ENCODE measurements around the gene CD200R1. TPM values are rescaled to one million over a fixed set of nuclear protein-coding genes. Genes with fewer than 3 reads are reported as not detected.

CD200R1 gene
- polyA plus RNA-seq, 3 donors from 2014 or later = 1.4 to 1.9 (median 1.7) TPM

DNA sequence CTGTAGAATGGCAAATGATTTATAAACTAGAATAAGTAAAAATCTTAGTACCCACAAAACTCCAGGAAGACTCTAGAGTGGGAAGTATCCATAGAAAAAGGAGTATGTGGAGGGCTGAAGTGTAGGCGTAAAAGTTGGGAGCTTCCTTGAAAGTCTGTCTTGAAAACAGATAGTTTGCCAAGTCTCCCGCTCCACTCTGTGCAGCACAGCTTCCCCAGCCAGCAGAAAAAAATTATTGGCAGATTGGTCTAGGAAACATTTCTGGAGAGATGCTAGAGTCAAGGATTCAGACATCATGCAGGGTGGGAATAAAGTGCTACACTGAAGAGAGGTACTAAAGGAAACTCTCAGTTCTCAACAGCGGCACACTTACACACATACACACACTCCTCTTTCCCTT lies 74.8 kb downstream of the CD200R1 start:
- DNase-seq = no peak

DNA sequence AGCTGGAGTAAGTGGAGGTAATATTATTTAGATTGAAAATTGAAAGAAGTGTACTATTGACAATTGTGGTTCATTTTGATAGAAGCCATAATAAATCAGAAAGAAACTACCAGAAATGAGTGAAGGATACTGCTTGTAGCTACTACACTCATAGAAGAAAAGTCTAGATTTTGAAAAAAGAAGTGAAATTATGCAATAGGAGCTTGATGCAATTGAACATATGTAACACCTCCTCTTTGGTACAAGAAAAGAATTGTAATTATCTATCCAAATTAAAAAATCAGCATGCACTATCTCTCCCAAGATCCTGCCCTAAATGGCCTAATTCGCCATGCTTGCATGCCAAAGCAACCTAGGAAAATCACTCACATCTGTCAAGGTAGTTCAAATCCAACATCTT lies 77.1 kb downstream of the CD200R1 start:
- Mint-ChIP-seq H3K4me1 (no peaks in the 10 kb centered on the region), H3K27me3 (ENCODE audit: low read depth in 3 of 3) (peaks cover 2% of the 10 kb centered on the region in 3 donors), H3K36me3 (no peaks in the 10 kb centered on the region), H3K9me3 (peaks cover 0 to 2% (median 0%) of the 10 kb centered on the region in 6 donors), H3K27ac (no peak overlapping the region), H3K4me3 (no peak overlapping the region)
- no peak for DNase-seq

More for the DNA sequence above, 74.8 kb downstream of the CD200R1 start:
- Mint-ChIP-seq H3K4me3 (no peak overlapping the region), H3K27me3 (ENCODE audit: low read depth in 3 of 3) (peaks cover 2 to 6% (median 2%) of the 10 kb centered on the region in 3 donors), H3K27ac (no peak overlapping the region), H3K4me1 (no peaks in the 10 kb centered on the region), H3K9me3 (peaks cover 0 to 8% (median under 1%) of the 10 kb centered on the region in 6 donors), H3K36me3 (peaks cover 0 to 3% (median 0%) of the 10 kb centered on the region in 3 donors)

DNA sequence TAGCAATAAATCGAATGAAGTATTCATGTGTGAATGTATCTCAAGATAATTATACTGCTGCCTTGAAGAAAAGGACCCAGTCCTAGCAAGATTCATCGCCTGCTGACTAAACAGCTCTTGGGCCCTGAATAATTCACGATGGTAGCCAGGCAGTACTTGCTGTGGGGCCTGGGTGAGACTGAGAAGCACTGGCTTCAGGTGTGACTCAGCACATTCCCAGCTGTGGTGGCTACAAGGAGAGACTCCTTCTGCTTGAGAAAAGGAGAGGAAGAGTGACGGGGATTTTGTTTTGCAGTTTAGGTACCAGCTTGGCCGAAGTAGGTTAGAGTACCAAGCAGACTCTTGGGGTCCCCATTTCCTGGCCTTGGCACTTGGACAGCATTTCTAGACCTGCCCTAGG lies 80.6 kb downstream of the CD200R1 start:
- Mint-ChIP-seq H3K9me3 (no peaks in the 10 kb centered on the region), H3K27ac (no peak overlapping the region), H3K4me3 (no peak overlapping the region), H3K36me3 (no peaks in the 10 kb centered on the region), H3K27me3 (ENCODE audit: low read depth in 3 of 3) (peaks cover 0 to 2% (median 2%) of the 10 kb centered on the region in 3 donors), H3K4me1 (no peaks in the 10 kb centered on the region)
- no peak for DNase-seq

DNA sequence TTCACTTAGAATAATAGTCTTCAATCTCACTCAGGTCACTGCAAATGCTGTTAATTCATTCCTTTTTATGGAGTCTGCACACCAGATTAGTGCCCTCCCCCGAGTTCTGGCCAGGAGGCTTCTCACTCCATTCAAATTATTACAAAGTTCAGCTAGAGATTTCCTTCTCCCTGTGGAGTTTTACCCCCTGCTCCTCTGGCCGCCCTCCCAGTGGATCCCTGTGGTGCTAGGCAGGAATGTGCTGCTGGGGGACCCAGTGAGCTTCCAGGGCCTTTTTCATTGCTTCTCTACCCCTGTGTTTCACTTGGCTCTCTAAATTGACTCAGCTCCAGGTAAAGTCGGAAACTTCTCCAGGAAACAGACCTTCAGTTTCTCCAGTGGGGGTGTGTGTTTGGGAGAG lies 85.5 kb downstream of the CD200R1 start:
- no peak overlapping the region for H3K4me3 Mint-ChIP-seq
- H3K9me3 Mint-ChIP-seq = no peaks in the 10 kb centered on the region
- H3K36me3 Mint-ChIP-seq = no peaks in the 10 kb centered on the region
- no peak overlapping the region for H3K27ac Mint-ChIP-seq
- H3K27me3 Mint-ChIP-seq (ENCODE audit: low read depth in 3 of 3) = peaks cover 1 to 6% (median 2%) of the 10 kb centered on the region in 3 donors
- DNase-seq = no peak
- no peaks in the 10 kb centered on the region for H3K4me1 Mint-ChIP-seq

DNA sequence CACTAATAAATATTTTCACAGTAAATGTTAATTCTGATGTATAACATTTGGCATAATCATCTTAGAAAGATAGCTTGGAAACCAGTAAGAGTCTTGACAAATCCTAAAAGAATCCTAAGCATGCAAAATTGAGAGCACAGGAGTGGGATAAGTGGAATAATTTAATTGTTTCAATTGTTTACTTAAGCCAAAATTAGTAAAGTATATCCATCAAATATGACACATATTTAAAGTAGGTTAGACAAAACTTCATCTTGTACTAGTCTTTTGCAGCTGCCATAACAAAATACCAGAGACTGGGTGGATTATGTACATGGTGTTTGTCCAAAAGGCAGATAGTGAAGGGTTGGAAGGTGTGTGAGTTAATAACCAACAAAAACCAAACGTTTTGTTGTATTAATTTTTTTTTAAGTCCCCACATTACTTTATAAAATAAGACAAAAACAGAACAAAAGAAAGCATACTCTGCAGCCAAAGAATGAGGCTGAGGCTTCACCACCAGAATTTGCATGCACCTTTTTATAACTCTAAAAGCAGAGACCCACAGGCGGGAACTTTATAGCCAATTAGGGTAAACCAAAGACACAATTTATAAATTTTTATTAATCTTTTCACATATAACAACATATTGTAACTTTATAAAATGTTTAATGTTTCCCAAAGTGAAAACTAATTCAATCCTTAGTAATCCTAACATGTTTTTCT lies 86.4 kb downstream of the CD200R1 start:
- Mint-ChIP-seq H3K36me3 (no peaks in the 10 kb centered on the region), H3K27me3 (ENCODE audit: low read depth in 3 of 3) (peaks cover 1 to 6% (median 2%) of the 10 kb centered on the region in 3 donors), H3K4me1 (no peaks in the 10 kb centered on the region), H3K4me3 (no peak overlapping the region), H3K9me3 (no peaks in the 10 kb centered on the region), H3K27ac (no peak overlapping the region)
- DNase-seq = no peak

DNA sequence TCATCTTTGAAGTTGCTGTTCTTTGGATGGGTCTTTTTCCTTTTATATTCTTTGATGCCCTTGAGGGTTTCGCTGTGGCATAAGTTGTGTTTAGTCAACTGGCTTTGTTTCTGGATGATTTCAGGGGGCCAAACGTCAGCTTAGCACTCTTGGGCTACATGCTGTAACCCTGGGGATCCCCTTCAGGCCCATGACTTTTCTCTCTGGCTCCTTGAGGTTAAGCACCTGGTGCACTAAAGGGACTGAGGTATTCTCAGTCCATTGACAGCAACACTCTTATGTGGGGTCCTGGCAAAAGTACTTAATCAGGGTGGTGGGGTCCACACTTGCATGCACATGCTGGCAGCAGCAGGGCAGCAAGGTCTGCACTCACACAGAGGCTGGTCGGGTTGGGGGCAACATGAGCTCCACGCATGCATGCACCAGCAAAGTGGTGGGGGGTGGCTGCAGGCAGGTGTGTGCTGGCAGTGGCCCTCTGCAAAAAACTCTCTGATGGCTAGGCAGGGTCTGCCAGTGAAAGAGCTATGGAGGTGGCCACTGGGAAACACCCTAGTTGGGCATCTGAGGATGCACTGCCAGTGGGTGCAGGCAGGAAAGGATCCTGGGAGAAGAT lies 90.1 kb downstream of the CD200R1 start:
- Mint-ChIP-seq H3K27me3 (ENCODE audit: low read depth in 3 of 3) (peaks cover 1 to 6% (median 2%) of the 10 kb centered on the region in 3 donors), H3K4me3 (no peak overlapping the region), H3K4me1 (no peaks in the 10 kb centered on the region), H3K9me3 (peaks cover 0 to 4% (median 0%) of the 10 kb centered on the region in 6 donors), H3K27ac (no peak overlapping the region), H3K36me3 (no peaks in the 10 kb centered on the region)
- DNase-seq = no peak

DNA sequence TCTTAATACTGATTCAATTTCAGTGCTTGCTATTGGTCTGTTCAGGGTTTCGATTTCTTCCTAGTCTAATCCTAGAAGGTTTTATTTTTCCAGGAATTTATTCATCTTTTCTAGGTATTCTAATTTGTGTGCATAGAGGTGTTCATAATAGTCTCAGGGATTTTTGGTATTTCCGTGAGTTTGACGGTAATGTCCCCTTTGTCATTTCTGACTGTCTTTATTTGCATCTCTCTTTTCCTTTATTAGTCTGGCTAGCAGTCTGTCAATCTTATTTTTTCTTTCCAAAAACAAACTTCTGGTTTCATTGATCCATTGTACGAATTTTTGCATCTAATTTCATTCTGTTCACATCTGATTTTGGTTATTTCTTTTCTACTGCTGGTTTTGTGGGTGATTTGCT lies 93.0 kb downstream of the CD200R1 start:
- H3K27me3 Mint-ChIP-seq (ENCODE audit: low read depth in 3 of 3) = peaks cover 1 to 10% (median 2%) of the 10 kb centered on the region in 3 donors
- no peaks in the 10 kb centered on the region for H3K36me3 Mint-ChIP-seq
- no peak for DNase-seq
- H3K27ac Mint-ChIP-seq = no peak overlapping the region
- H3K4me3 Mint-ChIP-seq = no peak overlapping the region
- H3K4me1 Mint-ChIP-seq = no peaks in the 10 kb centered on the region
- peaks cover 0 to 4% (median 0%) of the 10 kb centered on the region in 6 donors for H3K9me3 Mint-ChIP-seq

DNA sequence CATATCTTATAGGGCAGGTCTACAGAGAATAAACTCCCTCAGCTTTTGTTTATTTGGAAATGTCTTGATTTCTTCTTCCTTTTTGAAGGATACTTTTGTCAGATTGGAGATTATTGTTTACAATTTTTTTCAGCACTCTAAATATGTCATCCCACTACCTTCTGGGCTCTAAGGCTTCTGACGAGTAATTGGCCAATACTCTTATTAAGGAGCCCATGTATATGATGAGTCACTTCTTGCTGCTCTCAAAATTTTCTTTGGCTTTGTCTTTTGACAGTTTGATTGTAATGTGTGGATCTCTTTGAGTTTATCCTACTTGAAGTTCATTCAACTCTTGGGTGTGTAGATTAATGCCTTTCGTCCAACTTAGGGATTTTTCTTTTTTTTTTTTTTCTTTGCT lies 99.3 kb downstream of the CD200R1 start:
- peaks cover 0 to 7% (median 2%) of the 10 kb centered on the region in 3 donors for H3K27me3 Mint-ChIP-seq (ENCODE audit: low read depth in 3 of 3)
- peaks cover 5 to 18% (median 7%) of the 10 kb centered on the region in 6 donors for H3K9me3 Mint-ChIP-seq
- H3K36me3 Mint-ChIP-seq = peaks cover 6 to 10% (median 8%) of the 10 kb centered on the region in 3 donors
- no peak overlapping the region for H3K4me3 Mint-ChIP-seq
- H3K27ac Mint-ChIP-seq = no peak overlapping the region
- no peaks in the 10 kb centered on the region for H3K4me1 Mint-ChIP-seq
- no peak for DNase-seq

DNA sequence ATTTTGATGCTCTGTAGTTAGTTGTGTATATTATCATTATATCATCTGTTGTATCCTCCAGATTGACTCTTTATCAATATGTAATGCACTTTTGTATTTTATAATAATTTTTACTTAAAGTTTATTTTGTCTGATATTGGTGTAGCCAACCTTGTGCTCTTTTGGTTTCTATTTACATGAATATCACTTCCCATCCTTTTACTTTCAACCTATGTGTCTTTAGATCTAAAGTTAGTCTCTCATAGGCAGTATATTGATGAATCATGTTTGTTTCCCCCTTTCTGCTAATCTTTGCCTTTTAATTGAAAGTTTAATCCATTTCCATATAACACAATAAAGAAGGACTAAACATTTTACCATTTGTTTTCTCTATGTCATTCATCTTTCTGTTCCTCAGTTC lies 100.2 kb downstream of the CD200R1 start:
- H3K4me3 Mint-ChIP-seq = no peak overlapping the region
- DNase-seq = no peak
- no peaks in the 10 kb centered on the region for H3K4me1 Mint-ChIP-seq
- H3K36me3 Mint-ChIP-seq = peaks cover 6 to 18% (median 13%) of the 10 kb centered on the region in 3 donors
- H3K27ac Mint-ChIP-seq = no peak overlapping the region
- H3K27me3 Mint-ChIP-seq (ENCODE audit: low read depth in 3 of 3) = peaks cover 0 to 7% (median 4%) of the 10 kb centered on the region in 3 donors
- peaks cover 11 to 26% (median 15%) of the 10 kb centered on the region in 6 donors for H3K9me3 Mint-ChIP-seq

DNA sequence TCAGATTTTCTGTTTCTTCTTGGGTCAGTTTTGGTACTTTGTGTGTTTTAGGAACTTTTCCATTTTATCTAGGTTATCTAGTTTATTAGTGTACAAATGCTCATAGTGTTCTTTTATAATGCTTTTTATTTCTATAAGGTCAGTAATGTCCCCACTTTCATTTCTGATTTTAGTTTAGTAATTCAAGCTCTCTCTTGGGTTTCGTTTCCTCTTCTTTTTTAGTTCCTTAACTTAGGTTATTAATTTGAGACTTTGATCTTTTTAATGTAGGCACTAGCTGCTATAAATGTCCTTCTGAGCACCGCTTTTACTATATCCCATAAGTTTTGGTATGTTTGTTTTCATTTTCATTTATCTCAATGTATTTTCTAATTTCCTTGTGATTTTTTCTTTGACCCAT lies 101.3 kb downstream of the CD200R1 start:
- no peak overlapping the region for H3K4me3 Mint-ChIP-seq
- no peak overlapping the region for H3K27ac Mint-ChIP-seq
- H3K36me3 Mint-ChIP-seq = peaks cover 9 to 24% (median 13%) of the 10 kb centered on the region in 3 donors
- no peaks in the 10 kb centered on the region for H3K4me1 Mint-ChIP-seq
- peaks cover 0 to 7% (median 7%) of the 10 kb centered on the region in 3 donors for H3K27me3 Mint-ChIP-seq (ENCODE audit: low read depth in 3 of 3)
- peaks cover 11 to 35% (median 18%) of the 10 kb centered on the region in 6 donors for H3K9me3 Mint-ChIP-seq
- DNase-seq = no peak

DNA sequence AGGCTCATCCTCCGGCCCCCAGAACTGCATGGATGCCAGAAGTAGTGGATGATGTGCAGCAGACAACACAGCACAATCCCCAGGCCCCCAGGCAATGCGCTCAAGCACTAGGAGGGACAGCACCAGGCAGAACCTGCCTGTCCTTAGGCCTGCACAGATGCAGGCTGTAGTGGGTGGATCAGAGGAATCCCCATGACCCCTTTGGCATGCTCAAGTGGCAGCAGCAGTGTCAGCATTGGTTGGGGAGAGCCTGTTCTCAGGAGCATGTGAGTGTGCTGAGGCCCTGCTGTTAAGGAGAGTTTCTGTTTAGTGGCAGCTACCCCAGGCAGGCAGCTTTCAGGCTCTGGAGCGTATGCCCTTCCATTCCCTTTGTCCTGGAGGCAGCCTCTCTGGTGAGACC lies 103.2 kb downstream of the CD200R1 start:
- Mint-ChIP-seq H3K36me3 (peaks cover 9 to 24% (median 13%) of the 10 kb centered on the region in 3 donors), H3K27me3 (ENCODE audit: low read depth in 3 of 3) (peaks cover under 1 to 7% (median 2%) of the 10 kb centered on the region in 3 donors), H3K9me3 (peaks cover 13 to 35% (median 18%) of the 10 kb centered on the region in 6 donors), H3K27ac (no peak overlapping the region), H3K4me3 (no peak overlapping the region), H3K4me1 (no peaks in the 10 kb centered on the region)
- DNase-seq = no peak

Other genes with a start within 250 kb of the CD200R1 start
- not detected for gene CD200R1L, start 128.2 kb downstream of the CD200R1 start, polyA plus RNA-seq
- gene GTPBP8, start 15.9 kb upstream of the CD200R1 start, polyA plus RNA-seq = 10 to 100 TPM; 14.5 to 34.9 (median 28.3) TPM
- not detected for gene BOC, start 236.5 kb upstream of the CD200R1 start, polyA plus RNA-seq

All from immature natural killer cell (primary cell).